NB4 (cell line): ENCODE data around the gene SLC2A4.

Source experiments
- DNase-seq: peaks from one replicate; pipeline ENCODE4 v3.0.0; 2010; ENCODE audit warnings: low read depth
- H3K4me3 ChIP-seq: one replicate; pipeline ENCODE4 v1.5.1; 2011; ENCODE audit warnings: mild to moderate bottlenecking, low read depth, low read length, moderate library complexity
- MYC ChIP-seq: IDR thresholded peaks from 2 replicates; pipeline ENCODE4 v1.6.1; 2011; ENCODE audit warnings: low read depth, low read length
- POLR2A ChIP-seq: IDR thresholded peaks from 2 replicates; pipeline ENCODE4 v1.6.1; 2011; ENCODE audit warnings: mild to moderate bottlenecking; ENCODE audit not compliant: insufficient read length; ENCODE audit errors: extremely low read depth
- TF ChIP-seq, protein P1 (sequence below): IDR thresholded peaks from one replicate; pipeline ENCODE4 v1.5.1; 2012; ENCODE audit warnings: low read depth, low read length
- TF ChIP-seq, protein P2 (sequence below): IDR thresholded peaks from 2 replicates; pipeline ENCODE4 v1.6.1; 2011; ENCODE audit warnings: low read depth, low read length

Gene SLC2A4

DNA sequence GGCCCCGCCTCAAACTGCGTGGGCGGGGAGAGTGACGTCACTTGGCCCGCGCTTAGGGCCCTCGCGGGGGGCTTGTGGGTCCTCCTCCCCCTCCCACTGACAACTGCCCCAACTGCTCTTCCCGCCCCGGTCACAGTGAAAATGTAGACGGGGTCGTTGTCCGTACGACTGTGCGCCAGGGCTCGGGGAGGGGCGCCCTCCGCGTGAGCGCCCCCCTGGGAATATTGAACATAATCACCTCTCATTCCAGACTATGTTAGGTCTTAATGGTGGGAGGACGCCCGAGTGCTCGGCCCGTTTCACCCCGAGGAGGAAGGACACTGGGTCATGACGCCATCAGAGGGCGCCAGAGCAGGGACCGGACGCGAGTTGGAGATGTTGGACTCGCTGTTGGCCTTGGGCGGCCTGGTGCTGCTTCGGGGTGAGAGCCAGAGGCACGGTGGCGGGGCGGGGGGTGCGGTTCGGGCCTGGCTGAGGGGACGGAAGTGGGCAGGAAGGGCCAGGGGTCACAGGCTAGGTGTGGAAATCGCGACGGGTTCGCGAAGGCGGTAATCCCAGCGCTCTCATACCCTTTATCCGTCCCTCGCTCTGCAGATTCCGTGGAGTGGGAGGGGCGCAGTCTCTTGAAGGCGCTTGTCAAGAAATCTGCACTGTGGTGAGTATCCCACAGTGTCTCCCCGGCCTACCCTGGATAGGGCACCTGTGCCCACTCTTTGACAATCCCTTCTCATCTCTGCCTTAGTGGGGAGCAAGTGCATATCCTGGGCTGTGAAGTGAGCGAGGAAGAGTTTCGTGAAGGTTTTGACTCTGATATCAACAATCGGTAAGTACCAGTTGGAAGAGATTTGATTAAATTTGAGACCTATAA lies 29.1 kb upstream of the SLC2A4 start, which contains the start of gene ELP5:
Gene ELP5, plus strand, starts transcription at position 40 of the 868 bp plus-strand sequence. Its CDS starts 336 bp downstream, at position 376.
- TF ChIP-seq, protein P1, sequence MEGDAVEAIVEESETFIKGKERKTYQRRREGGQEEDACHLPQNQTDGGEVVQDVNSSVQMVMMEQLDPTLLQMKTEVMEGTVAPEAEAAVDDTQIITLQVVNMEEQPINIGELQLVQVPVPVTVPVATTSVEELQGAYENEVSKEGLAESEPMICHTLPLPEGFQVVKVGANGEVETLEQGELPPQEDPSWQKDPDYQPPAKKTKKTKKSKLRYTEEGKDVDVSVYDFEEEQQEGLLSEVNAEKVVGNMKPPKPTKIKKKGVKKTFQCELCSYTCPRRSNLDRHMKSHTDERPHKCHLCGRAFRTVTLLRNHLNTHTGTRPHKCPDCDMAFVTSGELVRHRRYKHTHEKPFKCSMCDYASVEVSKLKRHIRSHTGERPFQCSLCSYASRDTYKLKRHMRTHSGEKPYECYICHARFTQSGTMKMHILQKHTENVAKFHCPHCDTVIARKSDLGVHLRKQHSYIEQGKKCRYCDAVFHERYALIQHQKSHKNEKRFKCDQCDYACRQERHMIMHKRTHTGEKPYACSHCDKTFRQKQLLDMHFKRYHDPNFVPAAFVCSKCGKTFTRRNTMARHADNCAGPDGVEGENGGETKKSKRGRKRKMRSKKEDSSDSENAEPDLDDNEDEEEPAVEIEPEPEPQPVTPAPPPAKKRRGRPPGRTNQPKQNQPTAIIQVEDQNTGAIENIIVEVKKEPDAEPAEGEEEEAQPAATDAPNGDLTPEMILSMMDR = no peak
- TF ChIP-seq POLR2A (peak; percentile 42), MYC (peak; percentile 30)
- TF ChIP-seq, protein P2, sequence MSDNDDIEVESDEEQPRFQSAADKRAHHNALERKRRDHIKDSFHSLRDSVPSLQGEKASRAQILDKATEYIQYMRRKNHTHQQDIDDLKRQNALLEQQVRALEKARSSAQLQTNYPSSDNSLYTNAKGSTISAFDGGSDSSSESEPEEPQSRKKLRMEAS = peak; percentile 58; the same call in 1 of the 2 replicates
- peak; percentile 92 for DNase-seq
- peak within 1 kb of the TSS; percentile 93 for H3K4me3 ChIP-seq

DNA sequence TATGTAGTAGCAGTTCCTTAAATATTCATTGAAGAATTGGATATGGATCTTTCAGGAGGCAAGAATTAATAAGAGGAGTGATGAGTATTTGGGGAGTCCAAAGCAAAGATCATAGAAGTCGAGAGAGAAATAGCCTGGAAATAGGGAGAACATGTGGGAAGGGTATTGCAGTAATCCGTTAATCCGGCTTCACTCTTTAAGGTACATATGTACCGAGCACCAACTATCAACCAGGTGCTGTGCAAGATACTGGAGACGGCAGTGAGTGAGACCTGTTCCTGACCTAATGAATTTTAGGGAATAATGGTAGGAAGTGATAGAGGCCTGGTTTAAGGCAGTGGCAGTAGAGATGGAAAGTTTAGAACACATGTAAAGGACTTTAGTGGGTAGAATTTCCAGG lies 28.4 kb upstream of the SLC2A4 start:
- TF ChIP-seq, protein P1 = no peak
- TF ChIP-seq POLR2A (no peak), MYC (no peak)
- TF ChIP-seq, protein P2 = no peak
- DNase-seq = no peak
- H3K4me3 ChIP-seq = peak overlapping the region; percentile 93

DNA sequence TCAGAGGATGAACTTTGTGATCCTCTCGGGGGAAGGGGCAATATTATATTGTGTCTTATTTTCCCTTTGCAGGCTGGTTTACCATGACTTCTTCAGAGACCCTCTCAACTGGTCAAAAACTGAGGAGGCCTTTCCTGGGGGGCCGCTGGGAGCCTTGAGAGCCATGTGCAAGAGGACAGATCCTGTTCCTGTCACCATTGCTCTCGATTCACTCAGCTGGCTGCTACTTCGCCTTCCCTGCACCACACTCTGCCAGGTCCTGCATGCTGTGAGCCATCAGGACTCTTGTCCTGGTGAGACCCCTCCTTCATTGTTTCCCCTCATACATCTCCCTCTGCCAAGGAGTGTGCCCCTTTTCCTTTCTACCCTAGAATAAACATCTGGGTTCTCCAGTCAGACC lies 27.0 kb upstream of the SLC2A4 start:
- no peak overlapping the region for H3K4me3 ChIP-seq
- no peak for TF ChIP-seq MYC
- TF ChIP-seq, protein P2 = no peak
- TF ChIP-seq, protein P1 = no peak
- no peak for TF ChIP-seq POLR2A
- no peak for DNase-seq

DNA sequence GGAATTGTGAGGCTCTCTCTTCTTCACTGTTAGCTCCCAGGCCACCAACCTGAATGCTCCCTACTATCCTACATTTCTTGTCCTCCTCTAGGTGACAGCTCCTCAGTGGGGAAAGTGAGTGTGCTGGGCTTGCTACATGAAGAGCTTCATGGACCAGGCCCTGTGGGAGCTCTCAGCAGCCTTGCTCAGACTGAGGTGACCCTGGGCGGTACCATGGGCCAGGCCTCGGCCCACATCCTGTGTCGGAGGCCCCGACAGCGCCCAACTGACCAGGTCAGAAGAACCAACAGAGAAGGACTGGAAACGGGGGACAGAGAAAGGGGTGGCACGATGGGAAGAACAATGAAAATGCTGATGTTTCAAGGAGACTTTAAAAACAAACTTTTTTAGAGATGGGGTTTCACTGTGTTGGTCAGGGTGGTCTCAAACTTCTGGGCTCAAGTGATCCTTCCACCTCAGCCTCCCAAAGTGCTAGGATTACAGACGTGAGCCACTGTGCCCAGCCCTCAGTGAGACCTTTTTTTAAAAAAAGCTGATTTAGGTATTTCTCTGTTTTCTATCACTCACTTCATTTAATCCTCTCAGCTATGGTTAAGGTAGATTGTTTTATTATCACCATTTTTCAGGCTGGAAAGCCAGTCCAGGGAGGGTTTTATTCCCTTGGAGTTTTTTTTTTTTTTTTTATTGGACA lies 24.6 kb upstream of the SLC2A4 start:
- no peak overlapping the region for H3K4me3 ChIP-seq
- TF ChIP-seq POLR2A (no peak), MYC (no peak)
- TF ChIP-seq, protein P1 = no peak
- TF ChIP-seq, protein P2 = no peak
- DNase-seq = no peak

DNA sequence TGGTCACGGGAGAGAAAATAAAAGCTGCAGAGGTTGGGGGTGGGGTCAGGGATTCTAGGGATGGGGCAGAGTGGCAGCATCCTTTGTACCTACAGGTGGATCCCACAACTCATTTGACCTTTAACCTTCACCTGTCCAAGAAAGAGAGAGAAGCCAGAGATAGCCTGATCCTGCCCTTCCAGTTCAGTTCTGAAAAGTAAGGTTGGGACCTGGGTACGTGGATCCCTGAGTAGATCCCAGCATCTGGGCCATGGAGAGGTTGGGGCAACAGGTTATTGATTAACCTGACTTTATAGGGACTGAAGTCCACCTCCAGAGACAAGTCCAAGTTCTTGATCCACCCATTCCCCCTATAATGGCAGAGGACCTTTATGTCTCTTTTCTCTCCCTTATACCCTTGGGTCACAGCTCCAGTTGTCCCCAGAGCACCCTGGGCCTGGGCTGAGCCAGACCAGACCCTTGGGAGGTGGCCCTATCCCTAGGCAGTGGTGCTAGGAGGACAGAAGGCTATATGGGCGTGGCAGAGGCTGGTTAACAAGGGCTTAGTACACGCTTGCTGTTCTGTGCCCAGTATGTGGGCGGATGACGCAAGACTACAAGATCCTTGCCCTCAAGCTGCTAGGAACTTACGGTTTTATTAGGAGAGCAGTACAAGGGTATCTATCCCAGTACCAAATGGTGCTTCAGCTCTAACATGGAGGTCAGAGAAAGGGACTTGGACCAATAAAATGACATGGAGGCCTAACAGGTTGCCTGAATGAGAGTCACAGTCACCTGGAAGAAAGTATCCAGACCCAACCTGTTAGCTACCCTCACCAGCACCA lies 22.6 kb upstream of the SLC2A4 start:
- no peak overlapping the region for H3K4me3 ChIP-seq
- TF ChIP-seq, protein P1 = no peak
- 0 out of 2 replicates have a peak, but pooled peaks have one; percentile 20 for TF ChIP-seq MYC
- peak; percentile 80 for DNase-seq
